Mesenchymal stem cell (in vitro differentiated cells and primary cell): ENCODE results near the gene PAX8.

Source experiments
- DNase-seq: peaks from one replicate; pipeline ENCODE4 v3.0.0-alpha.2; 2013
- H2AFZ ChIP-seq: one replicate; pipeline ENCODE4 v1.6.1; 2013; ENCODE audit warnings: low read depth, mild to moderate bottlenecking, control low read depth, inconsistent platforms, low read length, moderate library complexity
- H2AK5ac ChIP-seq: 2 replicates; pipeline ENCODE4 v1.6.1; 2013; ENCODE audit warnings: low read length, moderate library complexity, mild to moderate bottlenecking, inconsistent platforms; ENCODE audit not compliant: severe bottlenecking
- H2BK120ac ChIP-seq: one replicate; pipeline ENCODE4 v1.6.1; 2013; ENCODE audit warnings: low read depth, mild to moderate bottlenecking, inconsistent platforms, low read length, moderate library complexity
- H2BK12ac ChIP-seq, 2 experiments: one replicate each; pipeline ENCODE4 v1.6.1; 2013; ENCODE audit warnings: inconsistent platforms in 2 of 2, low read length in 2 of 2, mild to moderate bottlenecking in 2 of 2, moderate library complexity in 2 of 2, control low read depth in 1 of 2
- H2BK15ac ChIP-seq: one replicate; pipeline ENCODE4 v1.6.1; 2013; ENCODE audit warnings: mild to moderate bottlenecking, low read depth, inconsistent platforms; ENCODE audit not compliant: poor library complexity, severe bottlenecking
- H2BK5ac ChIP-seq: 2 replicates; pipeline ENCODE4 v1.6.1; 2013; ENCODE audit warnings: low read depth, mild to moderate bottlenecking, low read length, control low read depth, inconsistent platforms; ENCODE audit not compliant: poor library complexity, severe bottlenecking
- H3K14ac ChIP-seq, 2 experiments: one replicate each; pipeline ENCODE4 v1.6.1; 2013; ENCODE audit warnings: inconsistent platforms in 2 of 2, low read length in 2 of 2, control low read depth in 1 of 2, mild to moderate bottlenecking in 1 of 2, moderate library complexity in 1 of 2
- H3K18ac ChIP-seq, 2 experiments: one replicate each; pipeline ENCODE4 v1.6.1; 2013; ENCODE audit warnings: inconsistent platforms in 2 of 2, low read length in 2 of 2, control low read depth in 1 of 2, low read depth in 1 of 2, mild to moderate bottlenecking in 1 of 2
- H3K23ac ChIP-seq, 2 experiments: one replicate each; pipeline ENCODE4 v1.6.1; 2013; ENCODE audit warnings: inconsistent platforms in 2 of 2, low read length in 2 of 2, mild to moderate bottlenecking in 2 of 2, moderate library complexity in 2 of 2, control low read depth in 1 of 2
- H3K27ac ChIP-seq: 2 replicates; pipeline ENCODE4 v1.5.1; 2013; ENCODE audit warnings: mild to moderate bottlenecking, moderate library complexity, low read length, control low read depth, inconsistent platforms; ENCODE audit not compliant: poor library complexity, severe bottlenecking
- H3K27me3 ChIP-seq, 2 experiments: 2 replicates each; pipeline versions ENCODE4 v1.6.1 to v1.7.0; 2013; ENCODE audit warnings: low read length in 2 of 2, mild to moderate bottlenecking in 2 of 2, moderate library complexity in 2 of 2, control low read depth in 1 of 2, inconsistent platforms in 1 of 2; ENCODE audit not compliant: control insufficient read depth in 1 of 2, insufficient read depth in 1 of 2
- H3K36me3 ChIP-seq, 2 experiments: 2 replicates each; pipeline versions ENCODE4 v1.6.1 to v1.7.0; 2013; ENCODE audit warnings: low read length in 2 of 2, control low read depth in 1 of 2, inconsistent platforms in 1 of 2, low read depth in 1 of 2, mild to moderate bottlenecking in 1 of 2; ENCODE audit not compliant: insufficient read depth in 2 of 2, control insufficient read depth in 1 of 2
- H3K4ac ChIP-seq, 2 experiments: one replicate each; pipeline ENCODE4 v1.6.1; 2013; ENCODE audit warnings: inconsistent platforms in 2 of 2, low read length in 2 of 2, mild to moderate bottlenecking in 2 of 2, moderate library complexity in 2 of 2, control low read depth in 1 of 2, low read depth in 1 of 2
- H3K4me1 ChIP-seq: 2 replicates; pipeline ENCODE4 v1.6.1; 2013; ENCODE audit warnings: low read depth, low read length, control low read depth; ENCODE audit not compliant: control insufficient read depth, insufficient read depth
- H3K4me2 ChIP-seq: 2 replicates; pipeline ENCODE4 v1.6.1; 2013; ENCODE audit warnings: low read length, mild to moderate bottlenecking, inconsistent platforms; ENCODE audit not compliant: poor library complexity, severe bottlenecking
- H3K4me3 ChIP-seq, 2 experiments: 2 replicates each; pipeline versions ENCODE4 v1.5.1 to v1.7.0; 2013; ENCODE audit warnings: low read length in 2 of 2, mild to moderate bottlenecking in 2 of 2, control low read depth in 1 of 2, low read depth in 1 of 2; ENCODE audit not compliant: insufficient read depth in 1 of 2
- H3K79me1 ChIP-seq: replicated peaks from 2 replicates; pipeline ENCODE4 v1.6.1; 2013; ENCODE audit warnings: mild to moderate bottlenecking, control low read depth, low read length, inconsistent platforms; ENCODE audit not compliant: poor library complexity, severe bottlenecking
- H3K9ac ChIP-seq: 2 replicates; pipeline ENCODE4 v1.7.0; 2013; ENCODE audit warnings: mild to moderate bottlenecking, low read length, moderate library complexity
- H3K9me3 ChIP-seq: 2 replicates; pipeline ENCODE4 v1.7.0; 2013; ENCODE audit warnings: mild to moderate bottlenecking, low read length; ENCODE audit not compliant: control insufficient read depth
- H4K8ac ChIP-seq: one replicate; pipeline ENCODE4 v1.6.1; 2013; ENCODE audit warnings: inconsistent platforms, mild to moderate bottlenecking, low read length, moderate library complexity
- H4K91ac ChIP-seq: one replicate; pipeline ENCODE4 v1.6.1; 2013; ENCODE audit warnings: mild to moderate bottlenecking, low read length, inconsistent platforms
- WGBS: methylation state at CpG from one replicate; pipeline ENCODE4 v1.1.7; 2013; ENCODE audit warnings: mixed read lengths; 5-methylcytosine and 5-hydroxymethylcytosine counted together

The PAX8 gene

DNA sequence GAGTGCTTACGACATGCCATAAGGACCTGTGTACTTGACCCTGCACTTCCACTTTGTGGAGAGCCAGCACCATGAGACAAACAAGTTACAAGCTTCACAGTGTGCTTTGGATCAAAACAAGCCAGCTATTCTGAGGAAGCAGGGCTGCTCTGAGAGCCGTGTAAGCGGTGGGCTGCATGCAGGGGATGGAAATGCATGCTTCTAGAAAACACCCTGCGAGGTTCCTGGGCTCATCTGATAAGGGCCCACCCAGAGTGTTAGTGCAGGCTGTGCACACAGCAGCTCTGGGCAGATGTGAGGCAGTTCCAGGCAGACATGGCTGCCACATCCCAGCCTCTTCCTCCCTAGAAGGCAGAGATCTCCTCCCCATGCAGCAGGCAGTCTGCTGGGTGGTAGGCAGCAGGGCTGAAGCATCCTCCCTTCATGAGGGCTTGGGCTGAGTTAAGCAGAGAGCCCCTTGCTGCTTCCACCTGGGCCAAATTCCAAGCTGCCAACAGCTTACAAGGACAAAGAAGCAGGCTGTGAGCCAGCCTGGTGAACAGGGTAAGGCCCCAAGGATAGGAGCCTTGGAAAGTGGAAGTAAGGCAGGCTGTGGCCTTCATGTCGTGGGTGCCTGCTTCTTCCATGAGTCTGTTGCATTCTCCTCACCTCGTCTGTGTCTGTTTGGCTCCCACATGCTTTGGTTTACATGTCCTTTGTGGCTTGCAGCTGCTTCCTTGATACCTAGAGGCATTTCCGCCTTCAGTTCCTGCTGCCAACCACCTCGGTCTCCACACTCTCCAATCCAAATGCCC lies 97.3 kb downstream of the PAX8 start:
- Histone ChIP-seq H3K9ac (no peak overlapping the region), H2BK12ac (no peak overlapping the region), H3K79me1 (no peaks in the 10 kb centered on the region), H3K4ac (no peak overlapping the region), H3K27me3 (no peaks in the 10 kb centered on the region), H3K14ac (no peak overlapping the region), H2AFZ (no peak overlapping the region), H3K23ac (no peak overlapping the region), H3K18ac (no peak overlapping the region), H2AK5ac (no peak overlapping the region), H4K8ac (no peak overlapping the region), H2BK5ac (no peak overlapping the region), H2BK15ac (no peak overlapping the region), H3K4me2 (no peak overlapping the region), H3K4me1 (peaks cover 15% of the 10 kb centered on the region), H3K36me3 (peaks cover 0 to 13% of the 10 kb centered on the region in 2 experiments), H2BK120ac (no peak overlapping the region), H3K4me3 (no peak overlapping the region), H3K27ac (no peak overlapping the region), H4K91ac (no peak overlapping the region), H3K9me3 (no peaks in the 10 kb centered on the region)
- DNase-seq, result peak; percentile 50
- 48% methylated on average over 8 of the region's 8 CpGs for WGBS

DNA sequence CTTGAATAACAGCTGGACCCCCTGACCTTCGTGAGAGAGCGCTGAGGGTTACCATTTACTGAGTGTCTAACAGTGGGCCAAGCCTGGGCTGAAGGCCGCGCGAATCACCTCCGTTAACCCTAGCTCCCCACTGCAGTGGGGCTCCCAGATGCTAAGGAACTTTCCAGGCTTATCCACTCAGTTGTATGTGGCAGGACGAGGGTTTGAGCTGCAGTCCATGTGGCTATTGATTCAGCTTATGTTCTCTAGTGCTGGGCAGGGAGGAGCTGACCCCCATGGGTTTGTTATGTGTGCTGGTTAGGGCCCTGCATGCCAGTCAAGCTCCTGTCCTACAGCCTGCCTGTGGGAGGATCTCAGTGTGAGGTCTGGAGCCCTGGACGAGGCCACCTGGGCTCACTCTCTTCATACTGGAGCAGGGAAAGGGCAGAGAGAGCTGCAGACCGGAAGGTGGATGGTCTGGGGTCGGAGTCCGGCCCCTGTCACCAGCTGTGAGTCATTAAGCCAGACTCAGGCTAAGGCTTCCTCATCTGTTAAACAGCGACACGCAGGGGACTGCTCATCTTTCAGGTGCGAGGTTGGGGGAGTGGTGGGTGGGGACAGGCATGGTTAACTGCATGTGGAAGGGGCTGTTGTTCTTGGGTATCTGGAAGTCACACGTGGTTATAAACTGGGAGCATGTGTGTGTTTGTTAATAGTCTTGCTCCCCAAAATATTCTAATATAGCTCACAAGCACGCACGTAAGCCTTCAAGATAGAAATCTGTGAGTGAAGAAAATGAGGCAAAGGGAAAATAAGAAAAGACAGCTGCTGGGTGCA lies 98.4 kb downstream of the PAX8 start:
- H3K9me3 ChIP-seq, result no peaks in the 10 kb centered on the region
- no peak overlapping the region for H2BK15ac ChIP-seq
- no peak overlapping the region for H2BK12ac ChIP-seq
- no peak overlapping the region for H3K14ac ChIP-seq
- no peak overlapping the region for H4K8ac ChIP-seq
- no peaks in the 10 kb centered on the region for H3K79me1 ChIP-seq
- H3K36me3 ChIP-seq, result peaks cover 0 to 15% of the 10 kb centered on the region in 2 experiments
- H4K91ac ChIP-seq, result no peak overlapping the region
- no peak overlapping the region for H2BK120ac ChIP-seq
- H3K18ac ChIP-seq, result no peak overlapping the region
- H3K4me2 ChIP-seq, result no peak overlapping the region
- no peak overlapping the region for H3K27ac ChIP-seq
- no peak overlapping the region for H3K4ac ChIP-seq
- no peaks in the 10 kb centered on the region for H3K27me3 ChIP-seq
- 57% methylated on average over 14 of the region's 17 CpGs for WGBS
- peak overlapping the region; percentile 38 for H2AK5ac ChIP-seq
- H3K23ac ChIP-seq, result no peak overlapping the region
- H2BK5ac ChIP-seq, result no peak overlapping the region
- DNase-seq, result no peak
- H3K4me1 ChIP-seq, result peaks cover 11% of the 10 kb centered on the region
- no peak overlapping the region for H3K9ac ChIP-seq
- no peak overlapping the region for H2AFZ ChIP-seq
- H3K4me3 ChIP-seq, result no peak overlapping the region

DNA sequence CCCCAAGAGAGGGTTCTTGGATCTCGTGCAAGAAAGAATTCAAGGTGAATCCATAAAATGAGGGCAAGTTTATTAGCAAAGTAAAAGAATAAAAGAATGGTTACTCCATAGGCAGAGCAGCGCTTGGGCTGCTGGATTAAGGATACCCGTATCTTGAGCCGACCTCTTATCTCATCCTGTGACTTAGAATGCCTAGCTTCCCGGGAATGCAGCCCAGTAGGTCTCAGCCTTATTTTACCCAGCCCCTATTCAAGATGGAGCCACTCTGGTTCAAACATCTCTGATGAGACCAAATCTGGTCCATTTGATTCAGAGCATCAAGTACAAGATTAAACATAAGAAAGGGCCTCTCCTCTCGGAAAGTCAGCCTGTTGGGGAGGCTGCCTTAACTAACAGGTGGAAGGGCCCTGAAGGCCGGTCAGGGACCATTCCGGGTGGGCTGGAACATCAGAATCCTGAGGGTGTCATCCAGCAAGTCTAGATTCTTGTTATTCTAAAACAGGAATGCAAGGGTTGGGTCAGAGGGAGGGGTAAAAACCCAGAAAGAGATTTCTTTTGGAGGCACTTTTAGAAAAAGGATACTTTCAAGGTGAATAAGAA lies 99.2 kb downstream of the PAX8 start:
- H2BK5ac ChIP-seq, result no peak overlapping the region
- H2BK12ac ChIP-seq, result no peak overlapping the region
- H3K4ac ChIP-seq, result no peak overlapping the region
- no peak overlapping the region for H3K18ac ChIP-seq
- no peak for DNase-seq
- H2BK120ac ChIP-seq, result no peak overlapping the region
- H3K27me3 ChIP-seq, result no peaks in the 10 kb centered on the region
- no peak overlapping the region for H4K8ac ChIP-seq
- no peaks in the 10 kb centered on the region for H3K9me3 ChIP-seq
- peaks cover 13% of the 10 kb centered on the region for H3K4me1 ChIP-seq
- H2BK15ac ChIP-seq, result no peak overlapping the region
- H3K27ac ChIP-seq, result no peak overlapping the region
- no peak overlapping the region for H4K91ac ChIP-seq
- no peak overlapping the region for H2AFZ ChIP-seq
- H3K79me1 ChIP-seq, result no peaks in the 10 kb centered on the region
- no peak overlapping the region for H2AK5ac ChIP-seq
- no peak overlapping the region for H3K23ac ChIP-seq
- H3K4me2 ChIP-seq, result no peak overlapping the region
- no peak overlapping the region for H3K9ac ChIP-seq
- WGBS, result 86% methylated on average over 8 of the region's 8 CpGs
- no peak overlapping the region for H3K4me3 ChIP-seq
- no peak overlapping the region for H3K14ac ChIP-seq
- H3K36me3 ChIP-seq, result peaks cover 0 to 16% of the 10 kb centered on the region in 2 experiments

DNA sequence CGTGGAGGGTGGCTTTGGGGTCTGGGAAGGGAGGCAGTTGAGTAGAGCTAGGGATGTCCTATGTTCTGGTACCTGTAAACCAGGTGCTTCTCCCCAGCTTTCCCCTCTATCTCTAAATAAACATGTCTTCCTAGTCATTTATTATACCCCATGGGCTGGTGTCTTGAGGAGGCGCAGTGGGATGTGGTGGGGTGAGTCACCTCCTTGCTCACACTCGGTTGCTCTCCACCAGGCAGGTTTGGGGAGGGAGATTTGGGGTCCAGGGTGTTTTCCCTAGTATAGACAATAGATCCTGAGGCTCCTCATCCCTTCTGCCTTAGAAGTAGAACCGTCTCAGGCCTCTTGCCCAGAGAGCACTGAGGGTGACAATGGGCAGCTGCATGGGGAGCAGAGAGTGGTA lies 99.8 kb downstream of the PAX8 start:
- 71% methylated on average over 3 of the region's 4 CpGs for WGBS

More for the DNA sequence above, 99.8 kb downstream of the PAX8 start:
- DNase-seq, result no peak
- no peak overlapping the region for H3K4me2 ChIP-seq
- H3K9me3 ChIP-seq, result no peaks in the 10 kb centered on the region
- H3K4me1 ChIP-seq, result peaks cover 16% of the 10 kb centered on the region
- no peaks in the 10 kb centered on the region for H3K27me3 ChIP-seq
- H3K9ac ChIP-seq, result no peak overlapping the region
- H2BK120ac ChIP-seq, result no peak overlapping the region
- no peak overlapping the region for H3K4ac ChIP-seq
- no peak overlapping the region for H4K91ac ChIP-seq
- no peak overlapping the region for H2BK15ac ChIP-seq
- H3K14ac ChIP-seq, result no peak overlapping the region
- H2AK5ac ChIP-seq, result no peak overlapping the region
- no peak overlapping the region for H3K27ac ChIP-seq
- no peak overlapping the region for H2BK5ac ChIP-seq
- no peak overlapping the region for H4K8ac ChIP-seq
- no peak overlapping the region for H2BK12ac ChIP-seq
- no peaks in the 10 kb centered on the region for H3K79me1 ChIP-seq
- no peak overlapping the region for H3K4me3 ChIP-seq
- peaks cover 0 to 16% of the 10 kb centered on the region in 2 experiments for H3K36me3 ChIP-seq
- no peak overlapping the region for H3K23ac ChIP-seq
- no peak overlapping the region for H3K18ac ChIP-seq
- H2AFZ ChIP-seq, result no peak overlapping the region
